Spleen (tissue), 7 donors: ENCODE results near the gene RBM17.

ENCODE experiments used
- POLR2AphosphoS5 ChIP-seq, 3 donors: sonication (generic); formaldehyde crosslinking; IDR thresholded peaks; one replicate each; pipeline ENCODE4 v1.5.1; 2017; ENCODE audit warnings: antibody characterized with exemption in 3 of 3
- TF ChIP-seq, protein P1 (sequence below), 11 experiments: fragments of 200-600 bp in 7 of 11; fragments of 450-650 bp in 4 of 11; sonication (generic) in 4 of 11; IDR thresholded peaks in 8 of 11; conservative IDR thresholded peaks in 3 of 11; 1 replicate in 7 of 11; 2 replicates in 4 of 11; pipeline versions ENCODE4 v1.4.0 to v1.8.0; 2016 to 2021; ENCODE audit warnings: antibody characterized with exemption in 11 of 11, inconsistent platforms in 4 of 11, mild to moderate bottlenecking in 1 of 11
- donor health status: DM: no; HTN: no; CAD: no; lungs with moderate emphysema.
- donor health status: DM: no; HTN: no; CAD: no.
- donor health status: DM: no; HTN: no; CAD: no.

DNA sequence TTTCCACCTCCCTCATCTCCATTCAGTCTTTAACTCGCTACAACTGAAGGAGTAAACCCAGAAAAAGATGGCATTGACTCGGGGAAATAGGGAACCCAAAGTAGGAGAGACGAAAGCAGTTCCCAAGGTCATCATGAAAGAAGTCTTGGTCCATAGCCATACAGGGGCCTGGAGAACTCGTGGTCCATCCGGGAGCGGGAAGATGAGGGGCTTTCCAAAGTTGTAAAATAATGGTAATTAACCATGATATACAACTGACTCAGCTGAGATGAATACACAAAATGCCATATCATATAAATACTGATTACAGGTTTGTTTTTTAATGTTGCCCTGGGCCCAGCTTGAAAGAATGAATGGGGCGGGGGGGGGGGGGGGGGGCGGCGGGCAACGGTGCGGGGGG lies 32.3 kb downstream of the RBM17 start:
- TF ChIP-seq POLR2AphosphoS5 (IDR thresholded peaks at IDR 0.05): no peak
- TF ChIP-seq, protein P1, sequence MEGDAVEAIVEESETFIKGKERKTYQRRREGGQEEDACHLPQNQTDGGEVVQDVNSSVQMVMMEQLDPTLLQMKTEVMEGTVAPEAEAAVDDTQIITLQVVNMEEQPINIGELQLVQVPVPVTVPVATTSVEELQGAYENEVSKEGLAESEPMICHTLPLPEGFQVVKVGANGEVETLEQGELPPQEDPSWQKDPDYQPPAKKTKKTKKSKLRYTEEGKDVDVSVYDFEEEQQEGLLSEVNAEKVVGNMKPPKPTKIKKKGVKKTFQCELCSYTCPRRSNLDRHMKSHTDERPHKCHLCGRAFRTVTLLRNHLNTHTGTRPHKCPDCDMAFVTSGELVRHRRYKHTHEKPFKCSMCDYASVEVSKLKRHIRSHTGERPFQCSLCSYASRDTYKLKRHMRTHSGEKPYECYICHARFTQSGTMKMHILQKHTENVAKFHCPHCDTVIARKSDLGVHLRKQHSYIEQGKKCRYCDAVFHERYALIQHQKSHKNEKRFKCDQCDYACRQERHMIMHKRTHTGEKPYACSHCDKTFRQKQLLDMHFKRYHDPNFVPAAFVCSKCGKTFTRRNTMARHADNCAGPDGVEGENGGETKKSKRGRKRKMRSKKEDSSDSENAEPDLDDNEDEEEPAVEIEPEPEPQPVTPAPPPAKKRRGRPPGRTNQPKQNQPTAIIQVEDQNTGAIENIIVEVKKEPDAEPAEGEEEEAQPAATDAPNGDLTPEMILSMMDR (IDR thresholded peaks at IDR 0.05 in 8 of 11, conservative IDR thresholded peaks at IDR 0.05 in 3 of 11): no peak
